Neural crest cell (in vitro differentiated cells): ENCODE data around the gene TMEM120B. TPM values are rescaled to one million over a fixed set of nuclear protein-coding genes. Genes with fewer than 3 reads are reported as not detected.
"Not testable (repeated sequence)": the region's sequence is repeated elsewhere in the genome, so short reads cannot be mapped to it uniquely, and the experiment has no call there.

Experiments used
- DNase-seq: peaks from one replicate; pipeline ENCODE4 v3.0.0; 2021; ENCODE audit warnings: low read depth, mixed read lengths, low spot score
- H3K27ac Mint-ChIP-seq: one replicate; pipeline ENCODE4 v1.8.0; 2021; ENCODE audit warnings: mild to moderate bottlenecking, mixed read lengths; ENCODE audit not compliant: unreplicated experiment
- H3K27me3 Mint-ChIP-seq: 2 replicates; pipeline ENCODE4 v1.8.0; 2021; ENCODE audit warnings: low read depth, mild to moderate bottlenecking, mixed read lengths
- H3K36me3 Mint-ChIP-seq: 2 replicates; pipeline ENCODE4 v1.8.0; 2021; ENCODE audit warnings: low read depth, mild to moderate bottlenecking, mixed read lengths
- H3K4me1 Mint-ChIP-seq: 2 replicates; pipeline ENCODE4 v1.8.0; 2021; ENCODE audit warnings: mixed read lengths
- H3K4me3 Mint-ChIP-seq: one replicate; pipeline ENCODE4 v1.8.0; 2021; ENCODE audit warnings: mild to moderate bottlenecking, mixed read lengths
- H3K9me3 Mint-ChIP-seq: 2 replicates; pipeline ENCODE4 v1.8.0; 2021; ENCODE audit warnings: mixed read lengths
- total RNA-seq: library from RNA; stranded (reverse); gene quantifications from 2 replicates; pipeline ENCODE4 v1.2.1, GENCODE V29; 2021
- TF ChIP-seq, protein P1 (sequence below): fragments of 200-600 bp; sonication (generic); conservative IDR thresholded peaks from 2 replicates; pipeline ENCODE4 v1.5.0; 2021; ENCODE audit warnings: antibody characterized with exemption, mild to moderate bottlenecking

The TMEM120B gene
- total RNA-seq, 1 donor from 2014 or later, result 14.1 TPM

- no peaks in the 10 kb centered on the region for H3K27me3 Mint-ChIP-seq
- TF ChIP-seq, protein P1, sequence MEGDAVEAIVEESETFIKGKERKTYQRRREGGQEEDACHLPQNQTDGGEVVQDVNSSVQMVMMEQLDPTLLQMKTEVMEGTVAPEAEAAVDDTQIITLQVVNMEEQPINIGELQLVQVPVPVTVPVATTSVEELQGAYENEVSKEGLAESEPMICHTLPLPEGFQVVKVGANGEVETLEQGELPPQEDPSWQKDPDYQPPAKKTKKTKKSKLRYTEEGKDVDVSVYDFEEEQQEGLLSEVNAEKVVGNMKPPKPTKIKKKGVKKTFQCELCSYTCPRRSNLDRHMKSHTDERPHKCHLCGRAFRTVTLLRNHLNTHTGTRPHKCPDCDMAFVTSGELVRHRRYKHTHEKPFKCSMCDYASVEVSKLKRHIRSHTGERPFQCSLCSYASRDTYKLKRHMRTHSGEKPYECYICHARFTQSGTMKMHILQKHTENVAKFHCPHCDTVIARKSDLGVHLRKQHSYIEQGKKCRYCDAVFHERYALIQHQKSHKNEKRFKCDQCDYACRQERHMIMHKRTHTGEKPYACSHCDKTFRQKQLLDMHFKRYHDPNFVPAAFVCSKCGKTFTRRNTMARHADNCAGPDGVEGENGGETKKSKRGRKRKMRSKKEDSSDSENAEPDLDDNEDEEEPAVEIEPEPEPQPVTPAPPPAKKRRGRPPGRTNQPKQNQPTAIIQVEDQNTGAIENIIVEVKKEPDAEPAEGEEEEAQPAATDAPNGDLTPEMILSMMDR, result no peak
- H3K4me3 Mint-ChIP-seq, result no peak overlapping the region
- H3K27ac Mint-ChIP-seq, result no peak overlapping the region
- H3K9me3 Mint-ChIP-seq, result no peaks in the 10 kb centered on the region
- peaks cover 4% of the 10 kb centered on the region for H3K4me1 Mint-ChIP-seq
- H3K36me3 Mint-ChIP-seq, result peaks cover 2% of the 10 kb centered on the region
- no peak for DNase-seq
These were observed 42.3 kb downstream of the TMEM120B start for GRCh38 chr12:121754836-121755235.

GRCh38 chr12:121755591-121755990 lies 43.0 kb downstream of the TMEM120B start:
- H3K27me3 Mint-ChIP-seq, result no peaks in the 10 kb centered on the region
- H3K36me3 Mint-ChIP-seq, result peaks cover 2% of the 10 kb centered on the region
- H3K4me3 Mint-ChIP-seq, result no peak overlapping the region
- peaks cover 4% of the 10 kb centered on the region for H3K4me1 Mint-ChIP-seq
- no peak for DNase-seq
- no peaks in the 10 kb centered on the region for H3K9me3 Mint-ChIP-seq
- TF ChIP-seq, protein P1, result no peak
- no peak overlapping the region for H3K27ac Mint-ChIP-seq

DNA sequence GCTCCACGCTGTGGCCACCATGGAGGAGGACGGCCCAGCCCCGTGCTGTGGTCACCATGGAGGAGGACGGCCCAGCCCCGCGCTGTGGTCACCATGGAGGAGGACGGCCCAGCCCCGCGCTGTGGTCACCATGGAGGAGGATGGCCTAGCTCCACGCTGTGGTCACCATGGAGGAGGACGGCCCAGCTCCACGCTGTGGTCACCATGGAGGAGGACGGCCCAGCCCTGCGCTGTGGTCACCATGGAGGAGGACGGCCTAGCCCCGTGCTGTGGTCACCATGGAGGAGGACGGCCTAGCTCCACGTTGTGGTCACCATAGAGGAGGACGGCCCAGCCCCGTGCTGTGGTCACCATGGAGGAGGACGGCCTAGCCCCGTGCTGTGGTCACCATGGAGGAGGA lies 46.0 kb downstream of the TMEM120B start:
- H3K27me3 Mint-ChIP-seq, H3K9me3 Mint-ChIP-seq, DNase-seq, H3K27ac Mint-ChIP-seq, H3K36me3 Mint-ChIP-seq, H3K4me3 Mint-ChIP-seq: not testable (repeated sequence)
- peaks cover 15% of the 10 kb centered on the region for H3K4me1 Mint-ChIP-seq

- Mint-ChIP-seq H3K4me1 (peaks cover 11% of the 10 kb centered on the region), H3K4me3 (no peak overlapping the region), H3K27ac (no peak overlapping the region)
These were observed 49.7 kb downstream of the TMEM120B start for GRCh38 chr12:121762269-121762668.

DNA sequence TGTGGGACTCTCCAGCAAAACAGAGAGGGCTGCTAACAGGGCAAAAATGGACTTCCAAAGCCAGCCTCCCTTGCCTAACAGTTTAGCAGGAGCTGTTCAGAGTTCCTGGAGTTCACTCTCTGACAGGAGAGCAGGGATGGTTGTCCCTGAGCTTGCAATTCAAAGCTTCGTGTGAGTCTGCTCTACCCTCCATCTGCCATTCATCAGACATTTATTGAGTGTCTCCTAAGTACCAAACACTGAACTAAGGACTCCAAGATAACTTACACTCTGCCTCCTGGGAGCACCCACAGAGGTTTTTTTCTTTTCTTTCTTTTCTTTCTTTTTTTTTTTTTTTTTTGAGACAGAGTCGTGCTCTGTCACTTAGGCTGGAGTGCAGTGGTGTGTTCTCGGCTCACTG lies 52.3 kb downstream of the TMEM120B start:
- peaks cover 14% of the 10 kb centered on the region for H3K4me1 Mint-ChIP-seq
- DNase-seq, result no peak
- TF ChIP-seq, protein P1, result no peak
- H3K9me3 Mint-ChIP-seq, result no peaks in the 10 kb centered on the region
- H3K4me3 Mint-ChIP-seq, result no peak overlapping the region
- no peaks in the 10 kb centered on the region for H3K27me3 Mint-ChIP-seq
- no peak overlapping the region for H3K27ac Mint-ChIP-seq
- H3K36me3 Mint-ChIP-seq, result peaks cover 3% of the 10 kb centered on the region

More at GRCh38 chr12:121762269-121762668, 49.7 kb downstream of the TMEM120B start:
- H3K9me3 Mint-ChIP-seq, result no peaks in the 10 kb centered on the region
- DNase-seq, result no peak
- TF ChIP-seq, protein P1, result no peak
- no peaks in the 10 kb centered on the region for H3K27me3 Mint-ChIP-seq
- H3K36me3 Mint-ChIP-seq, result peaks cover 3% of the 10 kb centered on the region

DNA sequence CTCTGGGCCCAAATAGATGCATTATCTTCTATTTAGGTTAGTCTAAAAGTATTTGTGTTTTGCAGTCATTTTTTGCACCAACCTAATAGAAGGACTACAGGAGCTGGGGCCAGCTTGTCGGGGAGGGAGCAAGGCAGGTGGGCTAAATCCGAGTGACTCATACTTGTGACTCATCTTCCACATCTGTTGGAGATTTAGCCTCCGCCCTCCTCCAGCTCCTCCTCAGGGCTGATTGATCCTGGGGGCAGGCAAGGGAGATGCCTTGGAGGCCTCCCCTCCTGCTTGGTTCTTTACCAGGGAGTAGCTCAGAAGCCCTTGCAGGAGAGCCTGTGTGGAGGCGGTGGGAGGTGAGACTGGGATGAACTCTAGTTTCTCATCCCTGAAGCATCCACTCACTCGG lies 53.0 kb downstream of the TMEM120B start:
- no peak overlapping the region for H3K27ac Mint-ChIP-seq
- DNase-seq, result no peak

More for the DNA sequence above, 53.0 kb downstream of the TMEM120B start:
- H3K27me3 Mint-ChIP-seq, result no peaks in the 10 kb centered on the region
- TF ChIP-seq, protein P1, result no peak
- peaks cover 3% of the 10 kb centered on the region for H3K36me3 Mint-ChIP-seq
- H3K9me3 Mint-ChIP-seq, result no peaks in the 10 kb centered on the region
- peaks cover 15% of the 10 kb centered on the region for H3K4me1 Mint-ChIP-seq
- H3K4me3 Mint-ChIP-seq, result no peak overlapping the region
